Measurements from ENCODE around the gene TXNDC8. TPM values are rescaled to one million over a fixed set of nuclear protein-coding genes. Genes with fewer than 3 reads are reported as not detected.
"Not testable (repeated sequence)": the region's sequence is repeated elsewhere in the genome, so short reads cannot be mapped to it uniquely, and the experiment has no call there.

Gene TXNDC8
- total and polyA plus RNA-seq, 9 donors, result not detected

- H3K9me3 ChIP-seq, result no peaks in the 10 kb centered on the region
- no peak overlapping the region for H3K4me3 ChIP-seq
- 97% methylated on average over 4 of the region's 4 CpGs for WGBS, 3 donors
- H3K27ac ChIP-seq, result no peak overlapping the region
- TF ChIP-seq CTCF (IDR thresholded peaks at IDR 0.05) (no peak), EP300 (IDR thresholded peaks at IDR 0.05) (no peak)
- intact Hi-C loops (cut with DNase I), result no loop called here
- no peak for DNase-seq
- no peaks in the 10 kb centered on the region for H3K27me3 ChIP-seq
- H3K36me3 ChIP-seq, result no peaks in the 10 kb centered on the region
- H3K4me1 ChIP-seq (ENCODE audit: insufficient read depth), result no peaks in the 10 kb centered on the region
Observed at GRCh38 chr9:110317911-110318310, 19.8 kb downstream of the TXNDC8 start.

DNA sequence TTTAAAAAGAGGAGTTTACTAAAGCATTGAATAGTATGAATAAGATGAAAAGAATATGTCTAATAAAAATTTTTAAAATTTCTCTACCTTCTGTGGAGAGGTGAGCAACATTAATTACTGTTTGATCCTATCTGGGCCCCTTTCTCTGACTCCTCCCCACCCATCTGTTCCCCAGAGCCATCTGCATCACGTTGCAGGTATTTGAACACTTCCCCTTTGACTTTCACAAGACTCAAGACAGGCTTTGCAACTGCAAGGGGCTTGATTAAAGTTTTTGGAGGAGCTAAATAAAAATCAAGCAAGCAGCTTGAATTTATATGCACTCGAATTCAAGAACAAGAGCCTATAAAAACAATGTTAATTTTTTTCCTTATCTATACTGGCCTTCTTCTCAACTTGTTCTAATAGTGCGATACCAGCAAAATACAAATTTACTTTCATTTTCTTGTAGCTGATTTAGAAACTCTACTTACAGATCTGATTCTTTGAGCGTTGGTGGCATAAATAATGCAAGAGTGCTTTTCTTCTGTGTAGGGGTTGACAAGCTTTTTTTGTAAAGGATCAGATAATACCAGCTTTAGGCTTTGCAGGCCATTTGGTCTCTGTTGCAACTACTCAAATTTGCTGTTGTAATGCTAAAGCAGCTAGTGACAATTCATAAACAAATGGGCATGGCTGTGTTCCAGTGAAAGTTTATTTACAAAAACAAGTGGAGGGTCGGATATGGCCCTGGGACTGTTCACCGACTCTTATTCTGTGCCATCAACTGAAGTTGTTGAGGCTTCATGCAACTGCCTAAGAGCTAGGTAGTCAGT, 21.2 kb downstream of the TXNDC8 start:
- no peaks in the 10 kb centered on the region for H3K9me3 ChIP-seq
- no peaks in the 10 kb centered on the region for H3K36me3 ChIP-seq
- no peak overlapping the region for H3K4me3 ChIP-seq
- DNase-seq, result no peak
- TF ChIP-seq POLR2A (IDR thresholded peaks at IDR 0.05) (no peak), EP300 (IDR thresholded peaks at IDR 0.05) (no peak), CTCF (IDR thresholded peaks at IDR 0.05) (no peak)
- WGBS, 3 donors, result 6 to 16% (median 13%) methylated on average over 6 of the region's 6 CpGs
- no peaks in the 10 kb centered on the region for H3K27me3 ChIP-seq
- no peak overlapping the region for H3K27ac ChIP-seq
- H3K4me1 ChIP-seq (ENCODE audit: insufficient read depth), result no peaks in the 10 kb centered on the region
- intact Hi-C loops (cut with DNase I), result no loop called here

- H3K4me3 ChIP-seq; H3K36me3 ChIP-seq; H3K27ac ChIP-seq; H3K27me3 ChIP-seq; H3K9me3 ChIP-seq; H3K4me1 ChIP-seq (ENCODE audit: insufficient read depth); intact Hi-C loops (cut with DNase I); DNase-seq: not testable (repeated sequence)
- 92 to 97% (median 95%) methylated on average over 2 of the region's 2 CpGs for WGBS, 3 donors
Observed at GRCh38 chr9:110311978-110312377, 25.7 kb downstream of the TXNDC8 start.

DNA sequence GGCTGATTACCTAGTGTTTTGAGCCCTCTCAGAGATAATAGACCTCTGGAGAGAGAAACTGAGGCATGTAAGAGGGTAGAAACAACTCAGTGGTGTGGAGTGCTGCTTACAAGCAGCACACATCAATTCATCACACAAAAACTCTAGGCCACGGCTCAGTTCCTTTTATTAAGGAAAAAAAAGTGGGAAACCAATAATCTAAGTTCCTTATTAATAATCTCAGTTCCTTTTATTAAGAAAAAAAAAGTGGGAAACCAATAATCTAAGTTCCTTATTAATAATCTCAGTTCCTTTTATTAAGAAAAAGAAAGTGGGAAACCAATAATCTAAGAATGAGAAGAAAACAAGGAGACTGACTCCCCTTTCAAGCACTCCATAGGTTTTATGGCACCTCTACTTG, 28.0 kb downstream of the TXNDC8 start:
- H3K4me3 ChIP-seq, result no peak overlapping the region
- intact Hi-C loops (cut with DNase I), result no loop called here
- TF ChIP-seq POLR2A (IDR thresholded peaks at IDR 0.05), result no peak
- no peak for TF ChIP-seq CTCF (IDR thresholded peaks at IDR 0.05)
- TF ChIP-seq EP300 (IDR thresholded peaks at IDR 0.05), result no peak
- H3K27ac ChIP-seq, result no peak overlapping the region
- no peak for DNase-seq
- 86 to 92% (median 88%) methylated on average over 1 of the region's 1 CpG for WGBS, 3 donors
- H3K9me3 ChIP-seq, result no peaks in the 10 kb centered on the region
- no peaks in the 10 kb centered on the region for H3K36me3 ChIP-seq
- no peaks in the 10 kb centered on the region for H3K4me1 ChIP-seq (ENCODE audit: insufficient read depth)
- H3K27me3 ChIP-seq, result no peaks in the 10 kb centered on the region

DNA sequence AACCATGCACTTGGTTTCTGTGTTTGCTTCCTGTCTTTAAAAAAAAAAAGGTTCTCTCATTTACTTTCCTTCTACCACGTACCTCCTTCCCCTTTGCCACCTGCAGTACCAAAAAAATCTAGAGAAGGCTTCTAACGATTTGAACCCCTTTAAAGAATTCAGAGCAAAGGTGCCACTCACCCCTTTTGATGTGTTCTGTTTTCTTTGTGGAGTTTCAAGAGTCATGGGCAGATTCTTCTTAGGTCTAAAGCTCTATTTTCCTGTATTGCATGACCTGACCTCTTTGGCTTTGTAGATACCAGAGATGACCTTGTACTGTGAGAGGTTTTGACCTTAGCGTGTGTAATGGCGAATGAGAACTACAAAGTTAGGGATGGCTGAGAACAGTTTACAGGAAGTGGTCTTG, 29.0 kb downstream of the TXNDC8 start:
- no peak for DNase-seq
- Histone ChIP-seq H3K4me3 (no peak overlapping the region), H3K36me3 (no peaks in the 10 kb centered on the region), H3K27ac (no peak overlapping the region), H3K4me1 (ENCODE audit: insufficient read depth) (no peaks in the 10 kb centered on the region), H3K9me3 (no peaks in the 10 kb centered on the region), H3K27me3 (no peaks in the 10 kb centered on the region)
- no peak for TF ChIP-seq EP300 (IDR thresholded peaks at IDR 0.05)
- TF ChIP-seq POLR2A (IDR thresholded peaks at IDR 0.05), result no peak
- TF ChIP-seq CTCF (IDR thresholded peaks at IDR 0.05), result no peak
- intact Hi-C loops (cut with DNase I), result no loop called here
- 18 to 37% (median 23%) methylated on average over 4 of the region's 4 CpGs for WGBS, 3 donors
